IPS-18c (cell line): ENCODE results near the gene IZUMO4.
"Not testable (repeated sequence)": the region's sequence is repeated elsewhere in the genome, so short reads cannot be mapped to it uniquely, and the experiment has no call there.

ENCODE experiments used
- H3K4me3 ChIP-seq: 2 replicates; pipeline ENCODE4 v1.7.0; 2013; ENCODE audit warnings: low read depth, mild to moderate bottlenecking, low read length, moderate library complexity; ENCODE audit not compliant: insufficient read depth
- H3K9me3 ChIP-seq: one replicate; pipeline ENCODE4 v1.6.1; 2013; ENCODE audit warnings: mild to moderate bottlenecking, low read length, moderate library complexity; ENCODE audit not compliant: control insufficient read depth, insufficient read depth

IZUMO4 gene

GRCh38 chr19:2077398-2077797 lies 19.3 kb upstream of the IZUMO4 start:
- H3K4me3 ChIP-seq: no peak overlapping the region
- H3K9me3 ChIP-seq: no peaks in the 10 kb centered on the region

GRCh38 chr19:2077833-2078619 lies 18.7 kb upstream of the IZUMO4 start:
- H3K4me3 ChIP-seq: no peak overlapping the region
- H3K9me3 ChIP-seq: no peaks in the 10 kb centered on the region

DNA sequence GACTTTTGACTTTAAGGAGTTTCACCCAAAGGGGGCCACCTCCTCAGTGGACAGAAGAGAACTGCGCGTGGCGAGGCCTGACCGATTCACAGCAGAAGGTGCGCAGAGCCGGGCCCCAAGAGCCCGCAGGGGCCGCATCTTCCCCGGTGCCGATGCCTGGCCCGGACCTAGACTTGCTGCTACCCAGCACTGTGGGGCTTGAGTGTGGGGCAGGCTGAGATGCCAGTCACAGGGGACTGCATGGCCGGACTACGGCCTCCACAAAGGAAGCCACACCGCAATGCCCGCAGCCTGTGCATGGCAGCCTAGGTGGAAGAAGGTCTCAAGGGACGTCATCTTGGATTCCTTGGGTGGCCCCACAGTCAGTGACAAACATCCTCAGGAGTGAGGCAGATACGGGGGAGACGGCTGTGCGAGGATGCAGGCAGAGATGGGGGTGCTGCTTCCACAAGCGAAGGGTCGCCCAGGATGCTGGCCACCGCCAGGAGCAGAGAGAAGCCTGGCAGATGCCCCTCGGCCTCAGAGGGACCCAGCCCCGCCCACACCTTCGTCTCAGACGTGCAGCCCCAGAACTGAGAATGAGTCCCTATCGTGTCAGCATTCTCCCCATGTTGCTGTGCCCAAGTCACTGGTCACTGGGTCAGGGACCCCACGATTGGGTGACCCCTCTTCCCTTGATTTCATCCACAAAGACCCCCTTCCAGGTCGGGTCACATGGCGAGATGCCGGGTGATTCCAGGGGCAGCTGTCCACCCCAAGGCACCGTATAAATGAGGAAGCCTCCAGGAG lies 17.4 kb upstream of the IZUMO4 start:
- Histone ChIP-seq H3K4me3 (no peak overlapping the region), H3K9me3 (peaks cover 4% of the 10 kb centered on the region)

DNA sequence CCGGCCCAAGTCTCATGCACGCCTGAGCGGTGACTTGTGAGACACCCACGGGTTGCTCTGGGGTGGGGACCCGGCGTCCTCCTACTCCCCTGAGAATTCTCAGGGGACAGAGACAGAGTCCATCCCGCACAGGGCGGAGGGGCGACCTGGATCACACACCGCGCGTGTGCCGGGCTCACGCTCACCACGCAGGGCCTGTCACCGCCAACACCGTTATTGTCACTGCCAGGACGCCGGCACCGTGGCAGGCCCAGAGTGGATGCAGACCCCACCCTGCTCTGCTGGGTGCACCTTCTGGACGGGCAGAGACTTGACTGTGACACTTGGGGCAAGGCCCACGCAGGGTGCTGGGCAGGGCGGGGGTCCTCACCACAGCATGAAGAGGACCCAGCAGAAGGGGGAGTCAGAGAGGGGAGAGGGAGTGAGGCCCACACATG lies 16.8 kb upstream of the IZUMO4 start:
- Histone ChIP-seq H3K9me3 (peaks cover 4% of the 10 kb centered on the region), H3K4me3 (no peak overlapping the region)

DNA sequence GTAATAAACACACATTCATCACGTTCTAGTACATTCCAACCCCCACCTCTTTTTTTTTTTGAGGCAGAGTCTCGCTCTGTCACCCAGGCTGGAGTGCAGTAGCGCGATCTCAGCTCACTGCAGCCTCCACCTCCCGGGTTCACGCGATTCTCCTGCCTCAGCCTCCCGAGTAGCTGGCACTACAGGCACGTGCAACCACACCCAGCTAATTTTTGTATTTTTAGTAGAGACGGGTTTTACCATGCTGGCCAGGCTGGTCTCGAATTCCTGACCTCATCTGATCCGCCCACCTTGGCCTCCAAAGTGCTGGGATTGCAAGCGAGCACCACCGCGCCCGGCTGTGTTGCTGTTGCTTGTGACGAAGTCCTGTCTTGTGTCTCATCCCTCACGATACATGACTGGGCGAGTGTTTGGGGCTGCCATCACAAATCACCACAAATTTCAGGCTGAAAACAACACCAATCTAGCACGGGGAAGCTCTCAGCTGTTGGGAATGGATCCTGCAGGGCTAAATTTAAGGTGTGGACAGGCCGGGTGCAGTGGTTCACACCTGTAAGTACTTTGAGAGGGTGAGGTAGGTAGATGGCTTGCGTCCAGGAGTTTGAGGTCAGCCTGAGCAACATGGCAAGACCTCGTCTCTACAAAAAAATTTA lies 16.3 kb upstream of the IZUMO4 start:
- H3K4me3 ChIP-seq: no peak overlapping the region
- peaks cover 4% of the 10 kb centered on the region for H3K9me3 ChIP-seq

- no peak overlapping the region for H3K4me3 ChIP-seq
- peaks cover 4% of the 10 kb centered on the region for H3K9me3 ChIP-seq
Measured at GRCh38 chr19:2081873-2082810, 14.6 kb upstream of the IZUMO4 start.

DNA sequence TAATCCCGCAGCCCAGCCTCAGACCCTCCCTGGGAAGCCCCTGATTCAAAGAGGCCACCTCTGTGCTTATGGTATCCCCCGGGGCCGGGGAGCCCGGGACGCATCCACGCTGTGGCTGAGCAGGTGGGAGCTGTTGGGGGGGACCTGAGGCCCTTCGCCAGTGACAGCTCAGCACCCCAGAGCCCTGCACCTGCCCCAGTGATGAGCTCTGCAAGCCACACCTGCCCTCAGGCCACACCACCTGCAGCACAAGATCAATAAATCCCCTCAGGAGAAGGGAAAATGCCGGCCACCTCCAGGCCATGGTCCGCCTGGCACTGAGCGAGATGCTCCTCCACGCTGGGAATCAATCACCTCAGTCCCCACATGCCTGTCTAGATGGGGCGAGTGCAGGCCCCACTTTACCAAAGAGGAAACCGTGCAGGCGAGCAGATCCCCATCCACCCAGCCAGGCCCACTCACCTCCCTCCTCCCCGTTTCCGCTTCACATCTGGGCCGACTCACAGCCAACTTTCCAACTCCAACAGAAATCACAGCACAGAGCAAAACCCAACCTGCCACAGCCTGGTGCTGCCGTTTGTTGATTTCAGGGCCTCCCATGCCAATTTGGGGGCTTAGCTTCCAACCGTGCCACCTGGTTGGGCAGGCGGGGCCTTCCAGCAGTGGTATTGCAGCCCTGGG lies 13.4 kb upstream of the IZUMO4 start:
- peaks cover 4% of the 10 kb centered on the region for H3K9me3 ChIP-seq
- no peak overlapping the region for H3K4me3 ChIP-seq

GRCh38 chr19:2084993-2085720 lies 11.6 kb upstream of the IZUMO4 start:
- peaks cover 4% of the 10 kb centered on the region for H3K9me3 ChIP-seq
- no peak overlapping the region for H3K4me3 ChIP-seq

DNA sequence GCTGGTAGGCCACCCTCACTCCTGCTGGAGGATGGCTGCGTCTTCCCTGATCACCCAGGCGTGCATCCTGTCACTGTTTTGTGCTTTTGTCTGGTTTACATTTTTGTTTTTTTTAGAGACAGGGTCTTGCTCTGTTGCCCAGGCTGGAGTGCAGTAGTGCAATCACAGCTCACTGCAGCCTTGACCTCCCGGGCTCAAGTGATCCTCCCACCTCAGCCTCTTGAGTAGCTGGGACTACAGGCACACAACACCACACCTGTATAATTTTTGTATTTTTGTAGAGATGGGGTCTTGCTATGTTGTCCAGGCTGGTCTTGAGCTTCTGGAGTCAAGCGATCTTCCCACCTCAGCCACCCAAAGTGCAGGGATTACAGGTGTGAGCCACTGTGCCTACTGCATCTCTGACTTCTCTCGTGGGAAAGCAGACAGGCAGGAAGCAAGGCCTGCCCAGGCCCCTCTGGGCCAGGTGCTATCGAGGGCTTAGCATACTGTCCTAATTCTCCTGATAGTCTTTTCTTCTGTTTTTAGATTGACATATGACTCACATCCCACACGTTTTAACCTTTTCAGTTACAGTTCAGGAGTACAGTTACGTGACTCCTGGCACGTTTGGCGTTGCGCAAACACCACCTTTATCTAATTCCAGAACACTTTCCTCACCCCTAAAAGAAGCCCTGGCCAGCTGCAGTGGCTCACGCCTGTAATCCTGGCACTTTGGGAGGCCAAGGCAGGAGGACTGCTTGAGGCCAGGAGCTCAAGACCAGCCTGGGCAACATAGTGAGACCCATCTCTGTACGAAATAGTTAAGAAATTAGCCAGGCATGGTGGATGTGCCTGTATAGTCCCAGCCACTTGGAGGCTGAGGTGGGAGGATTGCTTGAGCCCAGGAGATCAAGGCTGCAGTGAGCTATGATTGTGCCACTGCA lies 9.8 kb upstream of the IZUMO4 start:
- H3K9me3 ChIP-seq, H3K4me3 ChIP-seq: not testable (repeated sequence)

GRCh38 chr19:2087621-2088100 lies 9.1 kb upstream of the IZUMO4 start:
- H3K9me3 ChIP-seq: peaks cover 4% of the 10 kb centered on the region
- no peak overlapping the region for H3K4me3 ChIP-seq

GRCh38 chr19:2089001-2089711 lies 7.6 kb upstream of the IZUMO4 start:
- H3K9me3 ChIP-seq: no peaks in the 10 kb centered on the region
- H3K4me3 ChIP-seq: no peak overlapping the region

DNA sequence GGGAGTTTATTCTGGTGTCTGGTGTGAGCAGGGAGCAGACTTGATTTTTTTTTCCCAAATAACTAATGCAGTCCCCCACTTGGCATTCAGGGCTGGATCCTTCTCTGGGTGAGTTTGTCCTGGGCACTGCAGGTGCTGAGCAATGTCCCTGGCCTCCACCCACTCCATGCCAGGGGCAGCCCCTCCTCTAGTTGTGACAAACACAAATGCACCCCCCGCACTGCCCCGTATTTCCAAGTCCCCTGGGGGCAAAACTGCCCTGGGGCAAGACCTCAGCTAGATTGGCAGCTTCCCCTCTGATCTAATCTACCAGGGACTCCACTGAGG lies 7.0 kb upstream of the IZUMO4 start:
- H3K4me3 ChIP-seq: no peak overlapping the region

GRCh38 chr19:2091926-2092525 lies 4.7 kb upstream of the IZUMO4 start:
- not testable (repeated sequence) for H3K4me3 ChIP-seq, H3K9me3 ChIP-seq

More for the DNA sequence above, 7.0 kb upstream of the IZUMO4 start:
- no peaks in the 10 kb centered on the region for H3K9me3 ChIP-seq

DNA sequence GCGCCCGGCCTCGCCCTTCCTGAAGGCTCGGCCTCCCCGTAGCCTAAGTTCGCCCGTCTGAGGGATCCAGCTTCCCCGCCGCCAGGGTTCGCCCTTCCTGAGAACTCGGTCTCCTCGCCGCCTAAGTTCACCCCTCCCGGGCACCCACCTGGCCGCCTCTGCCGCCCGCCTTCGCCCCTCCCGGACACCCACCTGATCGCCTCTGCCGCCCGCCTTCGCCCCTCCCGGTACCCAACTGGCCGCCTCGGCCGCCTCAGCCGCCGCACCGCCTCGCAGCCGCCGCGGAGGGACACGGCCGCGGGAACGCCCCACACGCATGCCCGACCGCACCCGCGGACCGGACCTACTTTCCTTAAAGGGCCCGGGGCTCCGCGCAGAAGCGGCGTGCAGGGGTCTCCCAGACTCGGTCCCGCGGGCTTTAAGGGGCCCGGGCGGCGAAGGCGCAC lies 658 bp upstream of the IZUMO4 start, which contains the start of gene MOB3A:
Gene MOB3A, minus strand, starts transcription at position 293 of the 446 bp plus-strand sequence. CDS start 17,766 bp downstream, outside the sequence.
- H3K9me3 ChIP-seq: no peaks in the 10 kb centered on the region
- H3K4me3 ChIP-seq: peak within 1 kb of the TSS; percentile 79
